HG03039 (cell line): ENCODE results near the gene ATP6V1B1.
"Not testable (repeated sequence)": the region's sequence is repeated elsewhere in the genome, so short reads cannot be mapped to it uniquely, and the experiment has no call there.

ENCODE experiments used
- ATAC-seq: cut with Tn5 transposase; IDR thresholded peaks from one replicate; pipeline ENCODE4 v1.9.1; 2021; ENCODE audit warnings: mild to moderate bottlenecking, moderate library complexity; ENCODE audit not compliant: unreplicated experiment

ATP6V1B1 gene

GRCh38 chr2:70987386-70987785 is 51.7 kb downstream of the ATP6V1B1 start:
- no peak for ATAC-seq

DNA sequence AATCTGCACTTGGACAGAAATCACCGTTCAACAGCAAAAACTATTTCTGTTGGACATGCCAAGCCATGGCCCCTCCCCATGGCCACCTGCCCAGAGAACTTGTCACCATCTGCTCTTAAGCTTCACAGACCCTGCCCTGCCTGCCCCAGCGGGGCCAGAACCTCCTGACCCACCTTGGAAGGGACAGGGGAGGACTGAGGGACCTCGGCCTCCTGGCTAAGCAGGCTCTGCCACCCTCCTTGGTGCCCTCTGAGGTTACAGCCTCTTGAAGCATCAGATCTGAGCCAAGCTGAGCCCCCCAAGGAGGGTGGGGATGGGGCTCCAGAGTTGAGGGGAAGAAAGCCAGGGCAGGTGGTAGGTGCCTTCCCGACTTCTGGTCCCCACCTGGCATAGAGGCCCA is 52.5 kb downstream of the ATP6V1B1 start:
- ATAC-seq = no peak

DNA sequence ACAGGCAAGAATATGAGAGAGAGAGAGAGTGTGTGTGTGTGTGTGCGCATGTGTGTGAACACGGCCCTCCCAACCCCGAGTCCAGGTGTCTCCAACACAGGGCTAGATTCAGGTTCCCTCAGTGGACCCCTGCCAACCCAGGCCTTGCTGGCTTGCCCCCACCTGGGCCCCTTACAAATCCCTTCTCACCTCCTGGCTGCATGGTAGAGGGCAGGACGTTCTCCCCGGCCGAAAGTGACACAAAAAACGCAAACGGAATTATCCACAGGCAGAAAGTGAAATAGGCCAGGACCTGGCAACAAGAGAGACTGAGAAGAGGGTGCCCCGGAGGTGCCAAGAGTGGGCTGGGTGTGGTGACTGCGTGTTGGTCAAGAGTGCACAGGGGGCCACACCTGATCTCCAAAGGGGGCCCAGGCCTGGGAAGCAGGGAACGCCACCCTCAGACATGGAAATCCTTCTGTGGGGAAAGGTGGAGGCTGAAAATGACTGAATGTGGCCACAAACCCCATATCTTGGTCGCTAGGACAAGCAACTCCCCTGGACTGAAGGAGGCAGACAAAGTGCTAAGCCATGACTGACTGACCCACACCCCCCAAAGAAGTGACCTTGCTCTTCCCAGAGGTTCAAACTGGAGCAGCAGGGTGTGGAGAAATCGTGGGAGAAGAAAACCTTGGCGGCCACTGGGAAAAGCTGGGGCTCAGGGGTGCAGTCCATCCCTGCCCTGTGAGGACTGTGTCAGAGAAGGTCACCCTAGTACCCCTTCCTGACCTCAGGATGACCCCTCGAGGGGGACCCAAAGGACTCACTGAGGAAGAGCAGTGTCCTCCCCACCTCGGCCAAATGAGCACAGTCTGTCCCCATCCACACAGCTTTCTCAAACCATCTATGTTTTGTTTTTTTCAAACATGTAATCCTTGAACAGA is 53.3 kb downstream of the ATP6V1B1 start:
- no peak for ATAC-seq

GRCh38 chr2:70990216-70990615 is 54.5 kb downstream of the ATP6V1B1 start:
- no peak for ATAC-seq

DNA sequence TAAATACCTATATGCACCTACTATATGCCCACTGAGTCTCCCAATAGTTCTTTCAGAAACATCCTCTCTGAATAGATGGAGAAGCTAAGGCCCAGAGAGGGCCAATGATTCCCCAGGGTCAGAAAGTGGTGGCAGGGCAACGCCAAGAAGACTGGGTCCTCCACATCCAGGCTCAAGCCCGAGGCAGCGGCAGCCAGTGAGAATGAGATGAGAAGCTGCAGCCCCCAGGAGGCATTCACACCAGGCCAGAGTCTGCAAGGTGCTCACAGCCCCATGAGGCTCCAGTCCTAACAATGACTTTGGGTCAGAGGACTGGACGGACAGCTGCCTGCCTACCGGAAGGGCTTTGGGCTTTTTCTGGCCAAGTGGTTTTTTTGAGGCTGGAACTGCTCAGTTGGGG is 55.4 kb downstream of the ATP6V1B1 start:
- no peak for ATAC-seq

DNA sequence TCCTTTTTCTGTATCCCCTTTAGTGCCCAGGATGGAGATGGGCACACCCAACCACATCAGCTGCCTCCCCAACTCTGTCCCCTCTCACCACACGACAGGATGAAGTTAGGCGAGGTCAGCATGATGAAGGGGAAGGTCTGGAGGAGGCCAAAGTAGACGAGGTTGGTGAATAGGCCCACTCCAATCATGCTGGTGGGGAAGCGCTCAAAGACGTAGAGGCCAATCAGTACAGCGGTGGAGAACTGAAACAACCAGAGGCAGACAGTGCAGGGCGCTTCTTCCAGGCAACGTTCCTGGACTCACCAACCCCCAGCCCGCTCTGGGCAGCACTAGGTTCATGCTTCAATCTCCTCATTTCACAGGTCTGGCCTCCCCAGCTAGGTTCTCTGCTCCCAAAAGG is 56.0 kb downstream of the ATP6V1B1 start:
- ATAC-seq = no peak

GRCh38 chr2:70992945-70993853 is 57.5 kb downstream of the ATP6V1B1 start:
- no peak for ATAC-seq

GRCh38 chr2:70994009-70994698 is 58.5 kb downstream of the ATP6V1B1 start:
- peak; percentile 26 for ATAC-seq

GRCh38 chr2:70994699-70995425 is 59.2 kb downstream of the ATP6V1B1 start, which contains the start of gene TEX261:
TSS of gene TEX261 (minus strand) at chr2:70994873. CDS start at chr2:70994757, 116 bp downstream.
- peak; percentile 95 for ATAC-seq

DNA sequence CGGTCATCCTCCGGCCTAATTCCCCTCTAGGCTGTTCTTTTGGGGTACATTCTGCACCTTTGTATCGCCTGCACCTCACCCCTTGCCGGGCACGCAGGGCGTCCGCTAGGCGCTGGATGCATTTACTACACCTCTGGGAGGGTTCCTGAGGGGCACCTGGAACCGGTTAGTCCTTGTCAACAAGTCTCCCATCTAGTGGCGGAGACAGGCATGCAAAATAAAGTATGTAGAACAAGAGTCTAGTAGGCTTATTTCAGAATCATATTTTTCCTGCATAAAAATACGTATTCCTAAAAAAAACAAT is 59.7 kb downstream of the ATP6V1B1 start:
- ATAC-seq = no peak

DNA sequence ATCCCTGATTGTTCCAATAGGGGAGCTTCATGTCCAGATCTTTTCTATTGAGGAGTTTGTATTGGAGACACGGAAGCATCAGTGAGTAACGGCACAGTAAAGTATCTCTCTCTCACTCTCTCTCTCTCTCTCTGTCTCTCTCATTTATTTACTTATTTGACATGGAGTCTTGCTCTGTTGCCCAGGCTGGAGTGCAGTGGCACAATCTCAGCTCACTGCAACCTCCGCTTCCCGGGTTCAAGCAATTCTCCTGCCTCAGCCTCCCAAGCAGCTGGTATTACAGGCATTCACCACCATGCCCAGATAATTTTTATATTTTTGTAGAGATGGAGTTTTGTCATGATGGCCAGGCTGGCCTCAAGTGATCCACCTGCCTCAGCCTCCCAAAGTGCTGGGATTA is 63.2 kb downstream of the ATP6V1B1 start:
- not testable (repeated sequence) for ATAC-seq

DNA sequence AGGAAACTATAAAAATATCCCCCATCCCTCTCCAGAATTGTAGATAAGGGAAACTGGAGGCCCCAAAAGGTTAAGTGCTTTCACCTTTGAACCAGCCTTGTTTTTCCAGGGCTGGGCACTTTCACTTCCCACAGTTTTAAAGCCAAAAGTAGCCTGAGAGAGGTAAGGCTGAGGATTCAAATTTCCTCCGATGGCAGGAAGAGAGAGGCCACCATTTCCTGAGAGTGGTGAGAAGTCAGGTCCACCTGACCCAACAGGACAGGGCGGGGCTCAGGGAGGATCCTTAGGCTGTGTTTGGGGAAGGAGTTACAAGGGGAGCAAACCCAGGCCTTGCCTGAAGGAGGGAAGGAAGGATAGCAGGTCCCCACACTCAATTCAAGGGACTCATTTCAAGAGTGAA is 63.7 kb downstream of the ATP6V1B1 start:
- ATAC-seq = no peak

GRCh38 chr2:70999931-71000330 is 64.2 kb downstream of the ATP6V1B1 start:
- not testable (repeated sequence) for ATAC-seq

DNA sequence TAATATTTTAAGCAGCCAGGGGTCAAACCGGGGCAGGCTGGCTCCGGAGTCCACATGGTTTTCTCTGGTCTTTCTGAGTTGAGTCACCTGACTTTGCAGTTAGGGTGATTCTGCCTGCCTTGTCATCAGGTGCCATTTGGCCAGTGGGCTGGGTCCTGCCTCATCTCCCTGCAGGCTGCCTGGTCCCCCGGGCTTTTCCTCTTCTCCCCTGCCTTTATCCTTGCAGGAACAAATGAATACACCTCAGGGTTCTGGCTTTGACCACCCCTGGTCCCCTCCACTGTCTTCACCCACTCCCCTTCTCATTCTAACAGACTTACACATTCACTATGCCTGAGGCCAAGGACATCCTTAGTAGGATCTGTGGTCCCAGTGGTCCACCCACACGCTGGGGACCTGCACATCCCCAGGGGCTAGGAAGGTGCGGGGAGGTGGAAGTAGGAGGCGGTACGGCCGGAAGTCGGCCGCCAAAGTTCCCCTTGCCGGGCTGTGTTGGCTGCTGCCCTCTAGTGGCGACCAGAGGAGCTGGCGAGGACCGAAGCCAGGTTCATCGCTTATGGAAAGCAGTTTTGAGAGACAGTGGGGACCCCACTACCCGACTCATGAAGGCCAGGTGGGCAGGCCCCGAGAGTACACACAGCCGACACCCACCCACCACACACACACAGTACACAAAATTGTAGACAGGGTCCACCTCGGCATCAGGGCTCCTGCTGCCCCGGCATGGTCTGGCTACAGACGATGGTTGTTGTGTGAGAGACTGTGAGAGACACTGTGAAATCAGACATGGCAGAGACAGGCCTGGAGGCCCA is 65.3 kb downstream of the ATP6V1B1 start:
- peak; percentile 68 for ATAC-seq

GRCh38 chr2:71001592-71001927 is 65.9 kb downstream of the ATP6V1B1 start:
- ATAC-seq = no peak

GRCh38 chr2:71001981-71002570 is 66.4 kb downstream of the ATP6V1B1 start:
- no peak for ATAC-seq

DNA sequence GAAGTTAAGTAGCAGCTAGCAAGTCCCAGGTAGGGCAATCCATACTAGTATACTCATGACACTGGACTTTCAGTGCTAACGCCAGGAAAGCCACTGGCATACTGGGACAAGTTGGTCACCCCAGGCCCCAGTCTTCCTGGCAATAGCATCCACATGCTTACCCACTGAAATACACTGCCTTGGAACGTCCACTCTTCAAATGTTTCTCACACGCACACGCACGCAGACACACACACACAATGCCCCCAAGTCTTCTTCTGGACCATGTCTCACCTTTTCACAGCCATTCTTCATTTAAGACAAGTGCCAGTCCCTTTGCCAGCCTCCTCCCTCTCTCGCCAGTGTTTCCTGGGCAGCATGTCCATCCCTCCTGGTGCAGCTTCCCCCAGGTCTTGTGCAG is 67.7 kb downstream of the ATP6V1B1 start:
- ATAC-seq = no peak

GRCh38 chr2:71003966-71004755 is 68.5 kb downstream of the ATP6V1B1 start:
- ATAC-seq = no peak

- no peak for ATAC-seq
Measured at GRCh38 chr2:71004857-71005256, 69.2 kb downstream of the ATP6V1B1 start.
